Heart left ventricle (tissue), 13 donors: Measurements from ENCODE around the gene DGCR6L.

Experiments
- POLR2A ChIP-seq, 2 donors: fragments of 450-650 bp; IDR thresholded peaks; one replicate each; pipeline ENCODE4 v1.6.1; 2017; ENCODE audit warnings: antibody characterized with exemption in 2 of 2, mild to moderate bottlenecking in 2 of 2, moderate library complexity in 2 of 2
- TF ChIP-seq, protein P1 (sequence below), 12 donors: fragments of 200-600 bp; sonication (generic) in 4 of 12; IDR thresholded peaks; one replicate each; pipeline versions ENCODE4 v1.5.0 to v1.8.0; 2018 to 2022; ENCODE audit warnings: antibody characterized with exemption in 12 of 12, mild to moderate bottlenecking in 5 of 12
- donor health status: ischemic (EF 13 %, LVEDD 7.1; RV severe dilation, severe dysfunction).
- donor health status: DM: no; HTN: yes; CAD: no.
- donor health status: DM: no; HTN: no; CAD: no.
- donor health status: ischemic (EF 25% LVEDD 6.9; RV normal size, moderate dysfunction).
- donor health status: ischemic (EF 25% LVEDD 5.7; RV mildly dilated, moderate dysfunction).
- donor health status: ischemic (EF 35%, LVEDD 5.7; RV mildly dilated, moderate dysfunction).
- donor health status: nonischemic (EF 11% LVEDD 7.7; RV severe dilation, severe dysfunction).
- donor health status: DM: yes; HTN: yes; CAD: no.
- donor health status: PGD.
- donor health status: ischemic (EF 29% LVEDD 5.4; RV normal size, mild dysfunction).
- donor health status: nonischemic (EF 23%, LVEDD 6.1; RV moderate dilation, normal function).

DNA sequence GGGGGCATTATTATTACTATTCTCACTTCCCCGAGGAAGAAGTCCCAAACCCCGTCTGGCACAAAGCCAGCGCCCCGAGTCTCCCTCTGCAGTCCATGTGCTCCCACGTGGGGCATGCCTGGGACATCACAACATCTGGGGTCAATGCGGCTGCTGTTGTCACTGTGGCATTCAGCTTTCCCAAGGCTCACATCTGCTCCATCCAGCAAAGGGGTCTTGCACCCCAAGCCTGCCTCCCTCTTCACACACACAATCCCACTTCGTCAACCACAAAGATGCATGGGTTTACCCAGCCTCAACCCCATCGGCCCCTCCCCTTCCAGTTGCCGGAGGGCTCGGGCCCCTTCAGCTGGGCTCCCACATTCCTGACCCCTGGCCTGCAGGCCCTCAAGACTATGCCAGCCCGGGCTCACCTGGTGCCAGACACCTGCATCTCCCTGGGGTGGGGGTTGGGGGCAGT is 28.2 kb downstream of the DGCR6L start:
- TF ChIP-seq, protein P1, sequence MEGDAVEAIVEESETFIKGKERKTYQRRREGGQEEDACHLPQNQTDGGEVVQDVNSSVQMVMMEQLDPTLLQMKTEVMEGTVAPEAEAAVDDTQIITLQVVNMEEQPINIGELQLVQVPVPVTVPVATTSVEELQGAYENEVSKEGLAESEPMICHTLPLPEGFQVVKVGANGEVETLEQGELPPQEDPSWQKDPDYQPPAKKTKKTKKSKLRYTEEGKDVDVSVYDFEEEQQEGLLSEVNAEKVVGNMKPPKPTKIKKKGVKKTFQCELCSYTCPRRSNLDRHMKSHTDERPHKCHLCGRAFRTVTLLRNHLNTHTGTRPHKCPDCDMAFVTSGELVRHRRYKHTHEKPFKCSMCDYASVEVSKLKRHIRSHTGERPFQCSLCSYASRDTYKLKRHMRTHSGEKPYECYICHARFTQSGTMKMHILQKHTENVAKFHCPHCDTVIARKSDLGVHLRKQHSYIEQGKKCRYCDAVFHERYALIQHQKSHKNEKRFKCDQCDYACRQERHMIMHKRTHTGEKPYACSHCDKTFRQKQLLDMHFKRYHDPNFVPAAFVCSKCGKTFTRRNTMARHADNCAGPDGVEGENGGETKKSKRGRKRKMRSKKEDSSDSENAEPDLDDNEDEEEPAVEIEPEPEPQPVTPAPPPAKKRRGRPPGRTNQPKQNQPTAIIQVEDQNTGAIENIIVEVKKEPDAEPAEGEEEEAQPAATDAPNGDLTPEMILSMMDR (IDR thresholded peaks at IDR 0.05): no peak
- TF ChIP-seq POLR2A (IDR thresholded peaks at IDR 0.05): no peak
